COLO668 (cell line): Measurements from ENCODE around the gene TP53INP2.
"Not testable (repeated sequence)": the region's sequence is repeated elsewhere in the genome, so short reads cannot be mapped to it uniquely, and the experiment has no call there.

ENCODE experiments used
- DNase-seq: peaks from one replicate; lab custom pipeline; 2025; ENCODE audit not compliant: unreplicated experiment; lab: John Stamatoyannopoulos, UW

The TP53INP2 gene

DNA sequence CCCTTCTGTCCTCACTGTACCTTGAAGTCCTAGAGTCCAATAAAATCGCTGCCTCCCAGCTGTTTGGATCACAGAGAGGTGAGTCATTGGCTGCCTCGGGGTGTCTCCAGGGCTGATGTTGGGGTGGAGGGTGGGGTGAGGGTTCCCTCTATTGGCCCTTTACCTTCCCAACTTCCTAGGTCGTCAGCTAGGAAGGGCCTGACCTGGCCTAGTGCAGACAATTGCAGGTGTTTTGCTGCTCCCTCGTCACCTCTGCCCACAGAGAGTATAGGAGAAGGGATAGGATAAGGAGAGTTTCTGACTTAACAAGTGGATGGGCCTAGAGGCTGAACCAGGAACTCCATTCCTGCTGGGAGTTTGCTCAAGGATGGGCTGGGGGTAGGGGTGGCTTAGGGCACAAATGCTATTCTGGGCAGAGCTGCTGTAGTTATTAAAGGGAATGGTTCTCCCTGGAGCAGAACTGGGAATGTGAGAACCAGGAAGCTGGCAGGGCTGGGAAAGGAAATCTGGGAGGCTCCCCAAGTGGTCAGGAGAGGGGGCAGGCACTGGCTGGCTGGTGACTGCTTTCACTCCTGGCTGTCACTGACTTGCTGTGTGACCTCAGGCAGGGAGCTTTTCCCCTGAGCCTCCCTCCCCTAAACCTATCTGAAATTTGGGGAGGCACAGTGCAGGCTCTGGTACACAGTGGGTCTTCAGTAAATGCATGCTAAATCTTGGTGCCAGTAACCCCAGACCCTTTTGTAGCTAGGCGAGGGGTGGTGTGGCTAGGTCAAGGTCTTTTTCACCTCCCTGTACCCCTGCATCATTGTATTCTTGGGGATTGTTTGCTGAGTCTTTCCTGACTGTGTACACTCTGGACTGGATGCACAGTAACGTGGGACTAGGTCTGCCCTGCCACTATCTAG lies 1.5 kb downstream of the TP53INP2 start:
- peak; percentile 56 for DNase-seq

DNA sequence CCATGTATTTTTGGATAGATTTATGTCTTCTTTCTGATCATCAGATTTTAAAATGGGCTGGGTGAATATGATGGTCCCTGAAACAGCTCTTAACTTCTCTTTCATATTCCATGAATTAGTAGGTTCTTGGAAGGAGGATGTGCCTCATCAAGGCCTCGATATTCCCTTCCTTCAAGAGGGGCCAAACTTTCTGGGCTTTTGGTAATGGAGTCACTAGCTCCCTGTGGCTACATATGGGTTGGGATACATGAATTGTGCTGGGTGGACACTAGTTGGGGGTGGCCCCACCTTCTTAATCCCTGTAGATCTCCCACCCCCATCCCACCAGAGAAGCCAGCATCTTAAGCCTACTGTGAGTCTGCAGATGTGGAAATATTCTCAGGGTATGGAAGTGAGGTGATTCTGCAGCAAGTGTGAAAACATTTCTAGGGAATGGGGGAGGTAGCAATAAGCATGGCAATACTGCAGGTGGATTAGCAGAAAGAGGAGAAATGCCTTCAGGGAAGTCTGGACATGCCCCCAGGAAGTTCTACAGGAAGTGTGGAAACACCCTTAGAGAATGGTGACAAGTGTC lies 2.2 kb downstream of the TP53INP2 start:
- no peak for DNase-seq

DNA sequence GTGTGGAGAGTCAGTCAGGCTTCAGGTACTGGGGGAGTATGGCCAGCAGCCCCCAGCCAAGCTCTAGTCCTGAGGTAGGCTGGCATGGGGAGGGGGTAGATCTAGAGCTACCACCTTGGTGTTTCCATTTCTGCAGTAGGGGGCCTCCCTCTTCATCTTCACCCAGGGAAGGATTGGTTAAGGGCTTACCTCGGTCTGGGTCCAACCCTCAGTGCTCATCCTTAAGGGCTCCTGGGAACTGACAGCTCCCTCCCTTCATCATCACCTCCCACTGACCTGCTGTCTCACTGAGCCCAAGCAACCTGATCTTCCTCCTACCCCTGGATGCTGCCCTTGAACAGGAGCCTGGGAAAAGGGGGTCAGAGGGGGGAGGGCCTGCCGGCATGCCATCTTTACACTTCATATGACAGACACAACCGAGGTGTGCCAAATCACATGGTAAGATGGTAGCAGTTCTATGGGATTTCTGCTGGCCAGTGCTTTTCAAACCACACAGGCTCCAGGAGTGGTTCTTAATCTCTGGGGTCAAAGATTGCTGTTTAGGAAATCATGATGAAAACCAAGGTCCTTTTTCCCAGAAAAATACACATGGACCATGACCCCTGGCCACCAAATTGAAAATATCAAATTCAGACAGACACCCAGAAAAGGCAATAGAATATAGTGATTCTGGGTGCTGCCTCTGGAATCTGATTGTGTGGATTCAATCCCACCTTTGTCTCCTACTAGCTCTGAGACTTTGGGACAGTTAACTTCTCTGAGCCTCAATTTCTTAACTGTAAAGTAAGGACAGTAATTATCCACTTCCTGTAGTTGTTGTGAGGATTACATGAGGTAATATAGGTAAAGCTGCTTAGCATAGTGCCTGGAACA lies 3.0 kb downstream of the TP53INP2 start:
- no peak for DNase-seq

DNA sequence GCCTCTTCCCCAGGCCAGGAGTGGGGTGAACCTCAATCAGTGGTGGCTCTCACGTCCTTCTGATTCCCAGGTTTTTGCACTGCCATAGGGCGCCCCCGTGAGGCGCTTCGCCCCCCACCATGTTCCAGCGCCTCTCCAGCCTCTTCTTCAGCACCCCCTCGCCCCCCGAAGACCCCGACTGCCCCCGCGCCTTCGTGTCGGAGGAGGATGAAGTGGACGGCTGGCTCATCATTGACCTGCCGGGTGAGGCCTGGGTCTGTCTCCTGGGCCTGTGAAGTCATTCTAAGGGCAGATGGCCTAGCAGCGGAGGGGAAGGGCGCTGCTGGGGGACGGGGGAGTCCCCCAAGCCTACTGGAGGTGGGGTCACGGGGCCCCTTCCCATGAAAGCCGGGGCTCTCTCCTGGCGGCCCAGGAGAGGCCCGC lies 4.5 kb downstream of the TP53INP2 start:
- peak; percentile 66 for DNase-seq

DNA sequence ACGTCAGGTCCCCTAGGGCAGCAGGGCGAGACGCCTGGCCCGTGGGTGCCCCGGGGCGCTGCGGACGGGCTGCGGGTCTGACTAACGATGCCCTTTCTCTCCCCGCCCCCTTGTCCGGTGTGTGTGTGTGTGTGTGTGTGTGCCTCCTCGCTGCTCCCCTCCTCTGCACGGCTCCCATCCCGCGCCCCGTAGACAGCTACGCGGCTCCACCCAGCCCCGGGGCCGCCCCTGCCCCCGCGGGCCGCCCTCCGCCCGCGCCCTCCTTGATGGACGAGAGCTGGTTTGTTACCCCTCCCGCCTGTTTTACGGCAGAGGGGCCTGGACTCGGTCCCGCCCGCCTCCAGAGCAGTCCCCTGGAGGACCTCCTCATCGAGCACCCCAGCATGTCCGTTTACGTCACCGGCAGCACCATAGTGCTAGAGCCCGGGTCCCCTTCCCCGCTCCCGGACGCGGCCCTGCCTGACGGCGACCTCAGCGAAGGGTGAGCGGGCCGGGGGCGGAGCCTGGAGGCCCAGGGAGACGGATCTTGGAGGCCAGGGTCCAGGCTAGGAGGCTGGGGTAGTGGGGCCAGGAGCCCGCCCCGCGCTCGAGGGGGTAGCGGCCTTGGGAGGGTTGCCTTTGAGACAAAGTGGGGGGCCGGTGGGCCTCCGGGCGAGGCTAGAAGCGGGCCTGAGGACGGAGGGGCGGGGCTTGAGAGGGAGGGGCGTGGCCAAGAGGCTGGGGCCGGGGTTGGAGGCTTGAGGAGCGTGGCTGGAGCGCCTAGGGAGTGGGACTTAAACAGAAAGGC lies 5.1 kb downstream of the TP53INP2 start:
- peak; percentile 79 for DNase-seq

DNA sequence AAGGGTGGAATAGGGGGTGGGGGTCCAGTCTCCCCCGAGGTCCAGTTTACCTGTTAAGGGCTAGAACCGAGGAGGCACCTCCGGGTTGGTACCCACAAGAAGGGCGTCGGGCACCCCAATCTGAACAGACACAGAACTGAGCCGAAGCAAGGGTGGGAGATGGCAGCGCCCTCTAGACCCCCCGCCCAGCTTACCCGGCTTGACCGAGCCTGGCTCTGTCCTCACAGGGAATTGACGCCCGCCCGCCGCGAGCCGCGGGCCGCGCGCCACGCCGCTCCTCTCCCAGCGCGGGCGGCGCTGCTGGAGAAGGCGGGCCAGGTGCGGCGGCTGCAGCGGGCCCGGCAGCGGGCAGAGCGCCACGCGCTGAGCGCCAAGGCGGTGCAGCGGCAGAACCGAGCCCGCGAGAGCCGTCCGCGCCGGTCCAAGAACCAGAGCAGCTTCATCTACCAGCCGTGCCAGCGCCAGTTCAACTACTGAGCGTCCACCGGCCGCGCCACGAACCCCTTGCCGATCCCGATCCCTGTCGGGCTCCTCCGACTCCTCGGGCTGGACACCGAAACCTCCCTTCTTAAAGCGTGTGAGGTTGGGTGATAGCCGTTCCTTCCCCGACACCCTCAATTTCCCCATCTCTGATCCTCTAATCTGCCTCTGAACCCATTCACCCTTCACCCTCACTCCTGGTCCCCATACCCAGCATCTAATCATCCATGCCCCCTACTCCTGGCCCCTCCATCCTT lies 5.9 kb downstream of the TP53INP2 start:
- peak; percentile 79 for DNase-seq

DNA sequence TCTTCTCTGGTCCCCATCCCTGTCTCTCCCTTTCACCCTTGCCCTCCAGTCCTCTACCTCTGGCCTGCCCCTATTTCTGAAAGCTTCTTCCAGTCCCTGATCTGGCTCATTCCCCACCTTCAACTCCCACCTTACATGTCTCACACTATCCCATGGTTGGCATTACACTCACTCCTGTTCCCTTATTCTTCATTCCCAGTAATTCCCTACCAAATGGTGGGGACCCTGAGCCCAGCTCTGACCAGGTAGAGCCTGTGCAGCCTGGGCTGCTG lies 6.4 kb downstream of the TP53INP2 start:
- no peak for DNase-seq

DNA sequence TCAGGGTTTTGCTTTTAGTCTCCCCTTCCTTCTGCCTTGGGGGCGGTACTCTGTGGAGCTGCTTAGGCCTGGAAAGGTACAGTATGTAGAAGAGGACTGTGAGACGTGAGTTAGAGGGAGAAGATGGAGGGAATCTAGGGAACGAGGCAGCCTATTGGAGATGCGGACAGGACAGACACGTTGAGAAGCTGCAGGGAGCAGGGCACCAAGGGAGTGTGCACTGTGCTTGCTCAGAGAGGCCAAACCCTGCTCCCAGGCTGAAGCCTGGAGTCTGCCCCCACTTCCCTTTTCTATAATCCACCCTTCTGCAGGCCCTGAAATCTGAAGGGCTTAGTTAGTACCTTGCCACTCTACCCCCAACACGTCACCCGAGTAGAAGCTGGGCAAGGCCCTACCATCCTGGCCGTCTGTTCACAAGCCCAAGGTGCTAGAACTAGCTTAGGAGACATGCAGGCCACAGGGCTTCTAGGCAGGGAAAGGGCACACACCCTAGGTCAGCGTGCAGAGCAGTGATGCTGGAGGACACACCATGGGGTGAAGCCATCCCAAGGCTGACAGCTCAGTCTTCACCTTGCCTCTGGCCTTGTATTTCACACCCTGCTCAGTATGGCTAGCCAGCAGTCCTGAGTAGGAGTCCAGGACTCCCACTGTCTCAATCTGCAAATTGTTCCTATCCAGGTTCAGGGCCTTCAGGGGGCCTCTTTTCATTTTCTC lies 6.9 kb downstream of the TP53INP2 start:
- no peak for DNase-seq

DNA sequence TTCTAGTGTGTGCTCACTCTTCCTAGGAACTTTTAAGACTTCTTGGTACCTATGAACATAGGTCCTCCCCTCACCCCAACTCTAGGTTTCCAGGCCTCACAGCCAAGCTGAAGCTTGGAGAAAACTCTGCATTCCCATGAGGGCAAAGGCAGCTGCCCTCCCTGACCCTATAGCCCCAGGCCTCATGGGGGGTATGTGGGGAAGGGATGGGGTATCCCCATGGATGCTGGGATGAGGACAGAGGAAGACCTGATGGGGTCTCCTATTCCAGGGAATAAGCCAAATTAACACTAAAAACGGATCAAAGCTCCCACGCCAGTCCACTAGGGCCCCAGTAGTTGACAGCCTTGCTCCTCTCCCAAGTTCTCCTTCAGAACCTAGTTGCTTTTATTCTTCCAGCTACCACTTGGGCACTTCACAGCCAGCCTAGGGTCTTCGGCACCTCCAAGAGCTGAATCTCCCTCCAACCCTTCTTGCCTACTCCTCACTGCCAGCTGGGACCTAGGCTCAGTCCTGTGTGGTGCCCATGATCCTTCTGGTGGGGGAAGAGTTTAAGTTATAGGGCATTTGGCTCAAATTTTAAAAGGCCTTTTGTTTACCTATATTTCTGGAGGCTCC lies 7.8 kb downstream of the TP53INP2 start:
- DNase-seq: no peak

DNA sequence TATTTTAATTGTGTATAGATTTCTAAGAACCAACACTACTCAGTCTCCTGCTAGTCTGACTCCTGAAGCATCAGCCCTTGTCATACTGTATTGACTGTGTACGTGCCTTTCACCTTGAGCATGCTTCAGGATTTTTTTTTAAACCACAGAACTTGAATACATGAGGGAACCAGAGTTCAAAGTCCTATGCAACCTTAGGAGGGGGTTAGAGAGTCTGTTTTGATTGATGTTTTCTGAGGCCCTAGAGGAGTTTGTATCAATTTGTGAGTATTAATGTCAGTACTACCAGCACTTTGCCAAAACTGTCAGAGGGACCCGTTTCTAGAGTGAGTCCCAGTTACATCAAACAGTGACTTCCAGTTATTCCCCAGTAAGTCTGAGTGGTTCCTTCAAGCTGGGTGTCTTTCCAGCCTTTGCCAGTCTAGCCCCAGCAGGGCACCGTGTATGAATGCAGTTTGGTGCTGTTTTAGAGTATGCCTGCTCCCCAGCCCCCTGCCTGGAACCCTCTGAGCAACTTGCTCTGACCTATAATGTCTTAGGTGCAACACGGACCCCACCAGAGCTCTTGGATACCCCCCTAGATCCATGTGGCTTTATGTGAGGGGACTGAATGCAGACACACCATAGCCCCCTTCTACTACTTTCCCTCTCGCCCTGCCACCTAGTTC lies 8.5 kb downstream of the TP53INP2 start:
- DNase-seq: no peak

DNA sequence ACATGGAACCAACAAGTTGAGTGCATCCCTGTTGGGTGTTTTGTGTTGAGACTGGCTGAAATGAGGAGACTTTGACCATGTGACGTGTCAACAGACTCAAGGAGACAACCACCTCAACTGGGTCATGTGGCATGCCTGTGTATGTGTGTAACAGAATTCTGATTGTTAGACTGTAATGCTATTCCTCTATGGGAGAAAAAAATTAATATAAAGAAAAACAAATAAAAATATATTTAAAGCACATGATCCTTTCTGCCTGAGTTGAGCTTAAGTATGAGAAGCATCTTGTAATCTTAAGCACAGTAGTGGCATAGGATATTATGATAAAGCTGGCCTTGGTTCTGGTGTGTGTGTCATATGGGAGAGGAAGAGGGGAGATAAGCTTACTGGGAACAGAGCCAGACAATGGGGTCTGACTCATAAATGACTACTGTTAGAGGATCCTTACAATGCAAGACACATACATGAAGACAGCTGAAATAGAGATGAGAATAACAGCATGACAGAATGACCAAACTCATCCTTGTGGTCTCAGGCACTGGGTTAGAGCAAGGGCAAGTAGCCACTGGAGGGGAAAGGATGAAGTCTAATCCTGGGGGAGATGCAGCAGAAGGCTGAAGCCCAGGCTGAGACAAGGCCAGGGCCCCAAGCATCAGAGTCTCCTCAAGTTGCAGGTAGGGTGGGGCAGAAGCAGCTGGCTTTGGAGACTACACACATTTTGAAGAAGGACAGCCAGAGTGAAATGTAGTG lies 9.2 kb downstream of the TP53INP2 start:
- DNase-seq: no peak

DNA sequence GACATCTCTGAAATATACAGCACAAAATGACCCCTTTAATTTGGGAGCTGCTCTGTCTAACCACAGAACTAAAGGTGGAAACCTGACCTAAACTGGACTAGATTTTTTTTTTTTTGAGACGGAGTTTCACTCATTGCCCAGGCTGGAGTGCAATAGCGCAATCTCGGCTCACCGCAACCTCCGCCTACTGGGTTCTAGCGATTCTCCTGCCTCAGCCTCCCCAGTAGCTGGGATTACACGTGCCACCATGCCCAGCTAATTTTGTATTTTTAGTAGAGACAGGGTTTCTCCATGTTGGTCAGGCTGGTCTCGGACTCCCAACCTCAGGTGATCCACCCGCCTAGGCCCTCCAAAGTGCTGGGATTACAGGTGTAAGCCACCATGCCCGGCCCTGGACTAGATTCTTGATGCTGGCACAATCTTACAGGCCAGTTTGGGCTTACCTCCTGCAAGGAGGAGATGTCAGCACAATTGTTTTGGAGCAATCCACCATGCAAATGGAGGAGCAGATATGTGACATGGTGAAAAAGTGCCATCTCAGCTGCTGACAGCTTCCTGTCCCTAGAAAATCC lies 9.9 kb downstream of the TP53INP2 start:
- DNase-seq: not testable (repeated sequence)

DNA sequence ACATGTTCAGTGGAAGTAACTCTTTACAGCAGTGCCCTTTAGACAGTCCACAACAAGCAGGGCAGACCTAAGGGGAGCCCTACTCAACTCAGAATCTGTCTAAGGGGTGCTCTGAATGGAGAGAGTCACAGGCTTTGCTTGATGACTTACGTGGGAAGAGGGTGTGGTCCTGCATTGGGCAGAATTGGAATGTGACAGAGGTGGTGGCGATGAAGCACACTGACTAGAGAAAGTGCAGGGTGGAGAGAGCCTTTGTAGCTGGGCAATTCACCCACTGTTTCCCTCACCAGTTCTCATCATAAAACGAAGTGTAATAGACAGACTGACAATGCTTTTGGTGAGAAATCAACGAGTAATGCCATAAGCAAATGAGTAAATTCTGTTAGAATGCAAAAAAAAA lies 11.2 kb downstream of the TP53INP2 start:
- DNase-seq: no peak

DNA sequence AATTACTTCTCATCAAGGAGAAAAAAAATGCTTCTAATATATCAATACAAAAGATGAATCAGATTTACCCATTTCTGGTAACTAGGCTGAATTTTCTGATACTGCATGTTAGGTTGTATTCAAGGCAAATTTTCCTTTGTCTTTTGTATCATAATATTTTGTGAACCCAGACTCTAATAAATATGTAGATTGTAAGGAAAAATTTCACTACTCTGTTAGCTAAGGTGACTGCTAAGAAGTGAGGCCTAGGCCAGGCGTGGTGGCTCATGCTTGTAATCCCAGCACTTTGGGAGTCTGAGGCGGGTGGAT lies 12.7 kb downstream of the TP53INP2 start:
- DNase-seq: no peak

DNA sequence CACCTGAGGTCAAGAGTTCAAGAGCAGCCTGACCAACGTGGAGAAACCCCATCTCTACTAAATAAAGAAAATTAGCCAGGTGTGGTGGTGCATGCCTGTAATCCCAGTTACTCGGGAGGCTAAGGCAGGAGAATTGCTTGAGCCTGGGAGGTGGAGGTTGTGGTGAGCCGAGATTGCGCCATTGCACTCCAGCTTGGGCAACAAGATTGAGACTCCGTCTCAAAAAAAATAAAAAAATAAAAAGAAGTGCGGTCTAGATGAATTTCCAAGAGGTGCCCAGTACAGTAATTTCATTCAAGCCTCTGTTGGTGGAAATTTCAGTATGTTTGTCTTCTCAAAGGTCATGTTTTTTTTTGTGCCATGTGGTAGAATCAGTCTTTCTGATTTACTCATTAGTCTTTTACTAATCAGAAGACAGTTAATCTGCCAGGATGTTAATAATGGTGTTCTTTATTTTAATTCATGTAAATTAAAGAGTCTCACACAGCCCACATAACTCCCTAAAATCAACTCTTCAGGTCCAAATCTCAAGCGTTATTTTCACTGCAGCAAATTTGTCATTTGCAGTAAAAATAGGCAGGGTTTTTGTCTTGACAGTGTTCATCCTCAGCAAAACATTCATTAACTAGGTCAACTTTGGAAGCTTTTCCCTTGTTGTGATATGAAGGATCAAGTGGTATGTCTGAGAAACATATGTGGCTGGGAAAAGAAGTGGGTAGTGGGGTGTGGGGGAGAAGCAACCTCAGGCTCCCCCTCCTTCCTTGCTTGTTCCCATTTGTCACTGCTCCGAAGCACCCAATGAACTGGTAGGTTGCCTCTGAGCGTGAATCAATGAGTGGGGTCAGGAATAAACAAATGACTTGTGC lies 13.3 kb downstream of the TP53INP2 start:
- no peak for DNase-seq

DNA sequence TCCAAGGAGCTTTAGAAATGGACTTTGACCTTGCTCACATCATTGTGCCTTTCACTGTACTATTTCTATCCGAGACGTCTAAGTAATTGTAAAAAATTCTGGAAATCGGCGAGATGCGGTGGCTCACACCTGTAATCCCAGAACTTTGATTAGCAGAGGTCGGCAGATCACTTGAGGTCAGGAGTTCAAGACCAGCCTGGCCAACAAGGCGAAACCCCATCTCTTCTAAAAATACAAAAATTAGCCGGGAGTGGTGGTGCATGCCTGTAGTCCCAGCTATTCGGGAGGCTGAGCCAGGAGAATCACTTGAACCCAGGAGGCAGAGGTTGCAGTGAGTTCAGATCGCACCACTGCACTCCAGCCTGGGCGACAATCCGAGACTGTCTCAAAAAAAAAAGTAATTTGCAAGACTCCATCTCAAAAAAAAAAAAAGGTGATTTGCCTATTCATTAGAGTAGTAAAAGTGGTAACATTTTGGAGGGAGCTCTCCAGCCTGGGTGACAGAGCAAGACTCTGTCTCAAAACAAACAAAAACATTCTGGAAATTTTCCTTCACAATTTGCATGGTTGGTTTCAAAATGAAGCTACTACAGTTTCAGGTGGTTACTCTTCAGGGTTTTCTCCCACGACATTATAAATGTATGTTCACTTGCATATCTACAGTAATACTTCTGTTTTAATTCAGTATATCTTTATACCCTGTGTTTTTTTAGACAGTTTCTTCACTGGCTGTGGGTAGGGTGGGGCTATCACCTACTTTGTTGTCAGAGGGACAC lies 15.3 kb downstream of the TP53INP2 start:
- DNase-seq: not testable (repeated sequence)
